HL-60/S4 treated with retinoic acid at 250 ng/mL for 4 days and 3 days (cell line): ENCODE data around the gene MALRD1.
"Not testable (repeated sequence)": the region's sequence is repeated elsewhere in the genome, so short reads cannot be mapped to it uniquely, and the experiment has no call there.

ENCODE experiments used
- in situ Hi-C: fragments of 300-500 bp; cut with MboI; formaldehyde crosslinking; loops from 2 replicates; pipeline ENCODE4 v1.7.0; 2022; ENCODE audit warnings: low sequenced_read_pairs

The MALRD1 gene

DNA sequence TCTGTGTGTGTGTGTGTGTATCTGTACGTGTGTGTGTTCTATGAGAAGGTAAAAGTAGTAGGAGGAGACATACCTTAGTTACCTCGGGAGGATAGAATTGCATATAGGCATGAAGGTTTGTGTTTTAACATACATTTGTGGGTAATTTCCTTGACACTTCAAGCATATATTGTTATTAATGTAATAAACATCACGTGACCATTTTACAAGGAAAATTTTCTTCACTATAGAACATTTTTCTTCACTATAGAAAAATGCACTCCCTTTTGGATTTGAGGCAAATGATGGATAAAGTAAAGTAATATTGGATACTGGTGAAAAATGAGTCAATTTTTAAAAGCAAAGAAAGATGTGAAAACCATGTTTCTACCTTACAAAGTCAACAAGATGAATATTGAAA, 640.6 kb downstream of the MALRD1 start:
- in situ Hi-C loops = no loop called here

- in situ Hi-C loops = no loop called here
These were observed 650.7 kb downstream of the MALRD1 start for GRCh38 chr10:19699299-19699698.

DNA sequence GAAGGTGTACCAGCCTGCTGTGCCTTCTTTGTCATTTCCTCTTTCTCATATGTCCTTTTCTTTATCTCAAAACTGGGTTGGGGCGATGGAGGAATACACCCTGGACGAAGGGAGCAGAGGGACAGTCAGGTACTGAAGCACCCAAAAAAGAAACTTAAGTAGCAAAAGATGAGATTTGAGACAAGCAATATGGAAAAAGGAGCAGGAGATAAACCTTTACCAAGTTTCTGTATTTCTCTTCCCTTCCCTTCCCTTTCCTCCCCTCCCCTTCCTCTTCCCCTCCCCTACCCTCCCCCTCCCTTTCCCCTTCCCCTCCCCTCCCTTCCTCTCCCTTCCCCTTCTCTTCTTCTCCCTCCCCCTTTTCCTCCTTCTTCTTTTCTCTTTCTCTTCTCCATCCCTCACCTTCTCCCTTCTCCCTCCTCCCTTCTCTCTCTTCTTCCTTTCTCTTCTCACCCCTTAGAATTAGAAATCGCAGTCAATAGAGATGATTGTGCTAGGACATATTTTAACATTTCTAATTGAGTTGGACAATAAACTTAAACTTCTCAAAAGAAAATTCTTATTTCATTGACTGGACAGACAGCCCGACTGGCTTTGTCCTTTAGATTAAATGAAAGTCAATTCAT, 652.9 kb downstream of the MALRD1 start:
- in situ Hi-C loops = no loop called here

DNA sequence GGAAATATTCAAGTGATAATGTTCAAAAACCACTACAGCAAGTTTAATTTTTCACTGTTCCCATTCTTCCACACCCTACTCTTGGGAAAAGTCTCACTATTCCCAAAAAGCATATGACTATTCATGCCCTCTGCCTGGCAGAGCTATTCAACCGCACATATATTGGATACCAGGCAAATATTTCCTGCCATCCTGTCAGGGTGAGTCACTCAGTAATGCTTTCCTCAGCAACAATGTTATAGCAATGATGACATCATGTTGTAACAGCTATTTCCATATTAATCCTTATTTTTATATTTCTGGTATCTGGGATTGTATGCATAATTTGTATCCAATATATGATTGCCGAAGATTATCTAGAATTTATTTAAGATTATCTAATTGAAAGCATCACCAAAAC, 653.6 kb downstream of the MALRD1 start:
- in situ Hi-C loops = no loop called here

- in situ Hi-C loops = no loop called here
These were observed 655.9 kb downstream of the MALRD1 start for GRCh38 chr10:19704544-19704943.

- in situ Hi-C loops = no loop called here
These were observed 656.6 kb downstream of the MALRD1 start for GRCh38 chr10:19705250-19705649.

- in situ Hi-C loops = no loop called here
These were observed 658.3 kb downstream of the MALRD1 start for GRCh38 chr10:19706904-19707303.

DNA sequence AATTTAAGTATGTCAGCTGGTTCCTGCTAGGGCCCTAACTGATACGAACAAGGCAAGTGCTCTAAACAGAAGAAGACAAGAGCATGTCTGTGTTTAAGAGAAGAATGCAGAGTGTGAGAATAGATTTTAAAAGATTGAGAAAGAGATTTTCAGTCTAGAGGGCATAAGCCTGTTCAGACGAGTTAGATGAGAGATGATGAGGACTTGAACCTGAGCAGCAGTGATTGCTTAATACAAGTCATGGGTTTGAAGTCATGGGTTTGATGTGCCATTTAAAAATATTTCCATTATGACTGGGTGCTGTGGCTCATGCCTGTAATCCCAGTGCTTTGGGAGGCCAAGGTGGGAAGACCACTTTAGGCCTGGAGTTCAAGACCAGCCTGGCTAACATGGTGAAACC, 658.8 kb downstream of the MALRD1 start:
- in situ Hi-C loops = no loop called here

- in situ Hi-C loops = no loop called here
These were observed 659.4 kb downstream of the MALRD1 start for GRCh38 chr10:19708031-19708430.

GRCh38 chr10:19710600-19710999, 662.0 kb downstream of the MALRD1 start:
- in situ Hi-C loops = no loop called here

GRCh38 chr10:19713159-19713558, 664.6 kb downstream of the MALRD1 start:
- in situ Hi-C loops = no loop called here

GRCh38 chr10:19713800-19714525, 665.4 kb downstream of the MALRD1 start:
- in situ Hi-C loops = no loop called here

- in situ Hi-C loops = no loop called here
These were observed 670.7 kb downstream of the MALRD1 start for GRCh38 chr10:19719284-19719683.

DNA sequence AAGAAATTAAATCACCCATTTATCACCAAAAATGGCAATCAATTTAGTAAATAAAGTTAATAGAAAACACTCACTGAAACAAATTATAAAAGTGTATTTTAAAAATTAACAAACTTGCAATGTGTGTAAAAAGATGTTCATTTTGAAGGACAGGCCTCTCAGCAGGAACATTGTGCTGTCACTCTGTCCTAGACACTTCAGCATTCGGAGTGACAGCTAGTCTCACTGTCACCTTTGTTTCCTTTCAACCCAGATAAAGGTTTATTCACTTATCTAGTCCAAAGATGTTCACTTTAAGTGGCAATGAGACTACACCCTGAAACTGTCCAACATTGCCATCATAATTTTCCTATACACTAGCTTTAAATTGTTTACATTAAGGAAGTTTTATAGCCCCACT, 675.7 kb downstream of the MALRD1 start:
- in situ Hi-C loops = no loop called here

DNA sequence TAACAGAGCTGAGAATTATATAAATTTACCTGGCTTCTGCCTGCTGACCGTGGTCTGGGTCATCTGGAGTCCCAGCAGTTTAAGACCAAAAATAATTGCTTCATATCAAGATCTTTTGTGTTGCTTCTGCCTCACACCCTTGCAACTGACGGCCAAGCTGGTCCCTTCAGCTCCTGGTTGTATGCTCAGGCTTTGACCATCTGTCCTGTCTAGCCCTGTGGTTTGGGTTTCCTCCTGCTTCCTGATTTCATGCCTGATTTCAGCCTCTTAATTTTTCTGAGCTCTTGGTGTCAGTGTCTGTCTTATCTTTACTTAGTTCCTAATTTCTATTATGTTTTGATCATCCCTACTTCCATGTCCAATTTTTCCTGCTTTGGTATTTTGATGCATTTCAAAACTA, 679.8 kb downstream of the MALRD1 start:
- in situ Hi-C loops = no loop called here

DNA sequence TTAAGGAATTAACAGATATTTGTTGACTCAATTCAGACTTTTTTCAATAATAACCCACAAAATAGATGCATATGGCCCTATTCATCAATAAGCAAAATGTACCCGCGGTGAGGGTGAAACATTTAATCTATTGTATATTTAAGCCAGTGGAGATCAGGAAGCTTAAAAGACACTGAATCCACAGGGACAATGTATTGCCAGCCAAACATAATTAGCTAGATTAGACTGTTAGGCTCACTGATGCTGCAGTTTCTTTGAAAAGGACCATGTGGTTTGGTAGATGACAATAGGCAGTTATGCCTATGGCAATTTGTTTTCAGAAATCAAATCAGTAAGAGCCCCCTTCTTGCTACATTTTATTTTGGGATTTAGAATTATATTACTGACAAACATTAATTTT, 680.4 kb downstream of the MALRD1 start:
- in situ Hi-C loops = no loop called here

- in situ Hi-C loops = no loop called here
These were observed 681.7 kb downstream of the MALRD1 start for GRCh38 chr10:19730167-19730906.

- in situ Hi-C loops = no loop called here
These were observed 682.3 kb downstream of the MALRD1 start for GRCh38 chr10:19730907-19731217.

DNA sequence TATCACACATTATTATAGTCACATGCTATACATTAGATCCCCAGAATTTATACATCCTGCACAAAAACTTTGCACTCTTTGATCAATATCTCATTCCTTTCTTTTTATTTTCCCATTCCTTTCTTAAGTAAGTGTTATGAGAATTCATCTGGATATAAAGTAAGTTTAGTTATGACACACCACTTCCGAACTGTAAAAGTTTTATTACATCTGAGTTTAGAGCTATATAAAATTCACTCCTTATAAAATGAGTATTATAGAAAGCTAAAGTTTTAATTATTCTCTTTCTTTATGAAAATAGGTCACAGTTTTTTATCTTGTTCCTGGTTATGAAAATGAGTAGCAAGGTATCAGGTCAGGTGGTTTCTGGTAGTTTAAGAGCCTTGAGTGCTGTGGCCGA, 683.0 kb downstream of the MALRD1 start:
- in situ Hi-C loops = no loop called here

GRCh38 chr10:19738440-19738839, 689.8 kb downstream of the MALRD1 start:
- in situ Hi-C loops = no loop called here

DNA sequence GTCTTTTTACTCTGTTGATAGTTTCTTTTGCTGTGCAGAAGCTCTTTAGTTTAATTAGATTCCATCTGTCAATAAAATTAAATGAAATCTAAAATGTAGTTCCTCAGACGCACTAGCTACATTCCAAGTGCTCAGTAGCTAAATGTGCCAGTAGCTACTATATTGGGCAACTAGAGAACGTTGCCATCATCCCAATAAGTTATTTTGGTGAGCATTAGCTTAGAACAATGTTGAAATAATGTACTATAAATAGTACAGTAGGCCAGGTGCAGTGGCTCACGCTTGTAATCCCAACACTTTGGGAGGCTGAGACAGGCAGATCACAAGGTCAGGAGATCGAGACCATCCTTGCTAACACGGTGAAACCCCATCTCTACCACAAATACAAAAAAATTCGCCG, 690.6 kb downstream of the MALRD1 start:
- in situ Hi-C loops = not testable (repeated sequence)

GRCh38 chr10:19742144-19742543, 693.5 kb downstream of the MALRD1 start:
- in situ Hi-C loops = not testable (repeated sequence)
